Hematopoietic multipotent progenitor cell treated with erythropoietin and hydrocortisone succinate and interleukin-3 and kit ligand, for 4 days (in vitro differentiated cells): ENCODE data around the gene GOLGA6D.
"Not testable (repeated sequence)": the region's sequence is repeated elsewhere in the genome, so short reads cannot be mapped to it uniquely, and the experiment has no call there.

Experiments used
- DNase-seq: peaks from one replicate; pipeline ENCODE4 v3.0.0-alpha.2; 2015

Gene GOLGA6D

DNA sequence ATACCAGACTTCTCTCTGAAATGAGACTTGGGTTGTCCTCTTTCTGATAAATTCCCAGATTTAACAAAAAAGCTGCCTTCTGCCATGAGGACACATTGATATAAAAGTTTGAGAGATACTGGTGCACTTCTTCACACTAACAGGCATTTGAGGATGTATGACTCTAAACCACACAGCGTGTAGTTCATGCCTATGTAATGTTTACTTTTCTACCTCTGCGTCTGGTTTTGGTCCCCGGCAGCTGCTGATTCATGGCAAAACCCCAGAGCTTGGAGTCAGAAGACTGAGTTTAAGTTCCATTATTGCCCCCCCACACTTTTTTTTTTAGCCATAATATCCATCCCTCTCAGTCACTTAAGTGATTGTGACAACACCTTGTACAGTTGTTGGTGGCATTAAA, 1.5 kb downstream of the GOLGA6D start:
- DNase-seq = not testable (repeated sequence)

- DNase-seq = not testable (repeated sequence)
These were observed 11.0 kb downstream of the GOLGA6D start for GRCh38 chr15:75293660-75294059.

GRCh38 chr15:75298541-75299310, 16.1 kb downstream of the GOLGA6D start:
- not testable (repeated sequence) for DNase-seq

GRCh38 chr15:75299311-75299688, 16.7 kb downstream of the GOLGA6D start:
- not testable (repeated sequence) for DNase-seq

GRCh38 chr15:75300026-75300425, 17.4 kb downstream of the GOLGA6D start:
- not testable (repeated sequence) for DNase-seq

- DNase-seq = no peak
These were observed 19.7 kb downstream of the GOLGA6D start for GRCh38 chr15:75302318-75302717.

DNA sequence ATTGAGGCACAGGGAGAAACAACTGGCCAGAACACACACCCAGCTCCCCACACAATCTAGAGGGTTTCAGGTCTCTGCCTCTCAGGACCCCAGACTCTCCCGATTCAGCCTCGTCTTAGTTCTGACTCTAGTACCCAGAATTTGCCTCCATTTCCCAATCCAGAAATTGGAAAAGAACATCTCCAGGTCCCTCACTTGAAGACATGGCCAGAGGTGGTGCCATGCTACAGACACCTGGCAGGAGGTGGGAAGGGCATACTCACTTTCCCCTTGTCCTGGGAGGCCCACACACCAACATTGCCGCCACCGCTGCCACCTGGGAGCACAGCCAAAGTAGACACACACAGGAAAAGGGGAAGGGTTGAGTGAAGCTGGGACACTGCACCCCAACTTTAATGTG, 20.1 kb downstream of the GOLGA6D start:
- not testable (repeated sequence) for DNase-seq

DNA sequence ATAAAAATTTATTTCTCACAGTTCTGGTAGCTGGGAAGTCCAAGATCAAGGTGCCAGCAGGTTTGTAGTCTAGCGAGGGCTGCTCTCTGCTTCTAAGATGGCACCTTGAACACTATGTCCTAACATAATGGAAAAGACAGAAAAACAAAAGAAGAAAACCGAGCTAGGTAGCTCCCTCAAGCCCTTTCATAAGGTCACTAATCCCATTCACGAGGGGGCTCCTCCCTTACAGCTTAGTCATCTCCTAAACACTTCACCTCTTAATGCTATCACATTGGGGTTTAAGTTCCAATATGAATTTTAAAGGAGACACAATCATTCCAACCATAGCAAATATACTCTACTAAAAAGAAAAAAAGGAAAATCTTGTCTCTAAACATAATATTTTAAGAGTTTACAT, 23.6 kb downstream of the GOLGA6D start:
- DNase-seq = no peak

GRCh38 chr15:75307778-75308390, 25.2 kb downstream of the GOLGA6D start:
- DNase-seq = peak; percentile 73

DNA sequence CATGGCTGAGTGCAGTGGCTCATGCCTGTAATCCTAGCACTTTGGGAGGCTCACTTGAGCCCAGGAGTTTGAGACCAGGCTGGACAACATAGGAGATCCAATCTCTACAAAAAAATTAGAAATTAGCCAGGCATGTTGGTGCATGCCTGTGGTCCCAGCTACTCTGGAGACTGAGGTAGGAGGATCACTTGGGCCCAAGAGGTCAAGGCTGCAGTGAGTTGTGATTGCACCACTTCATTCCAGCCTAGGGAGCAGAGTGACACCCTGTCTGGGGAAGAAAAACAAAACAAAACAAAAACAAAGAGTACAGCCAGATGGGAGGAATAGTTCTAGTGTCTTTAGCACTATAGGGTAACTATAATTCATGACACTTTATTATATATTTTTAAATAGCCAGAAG, 27.1 kb downstream of the GOLGA6D start:
- no peak for DNase-seq

- DNase-seq = not testable (repeated sequence)
These were observed 29.9 kb downstream of the GOLGA6D start for GRCh38 chr15:75312548-75312947.

GRCh38 chr15:75313116-75313845, 30.6 kb downstream of the GOLGA6D start:
- no peak for DNase-seq

DNA sequence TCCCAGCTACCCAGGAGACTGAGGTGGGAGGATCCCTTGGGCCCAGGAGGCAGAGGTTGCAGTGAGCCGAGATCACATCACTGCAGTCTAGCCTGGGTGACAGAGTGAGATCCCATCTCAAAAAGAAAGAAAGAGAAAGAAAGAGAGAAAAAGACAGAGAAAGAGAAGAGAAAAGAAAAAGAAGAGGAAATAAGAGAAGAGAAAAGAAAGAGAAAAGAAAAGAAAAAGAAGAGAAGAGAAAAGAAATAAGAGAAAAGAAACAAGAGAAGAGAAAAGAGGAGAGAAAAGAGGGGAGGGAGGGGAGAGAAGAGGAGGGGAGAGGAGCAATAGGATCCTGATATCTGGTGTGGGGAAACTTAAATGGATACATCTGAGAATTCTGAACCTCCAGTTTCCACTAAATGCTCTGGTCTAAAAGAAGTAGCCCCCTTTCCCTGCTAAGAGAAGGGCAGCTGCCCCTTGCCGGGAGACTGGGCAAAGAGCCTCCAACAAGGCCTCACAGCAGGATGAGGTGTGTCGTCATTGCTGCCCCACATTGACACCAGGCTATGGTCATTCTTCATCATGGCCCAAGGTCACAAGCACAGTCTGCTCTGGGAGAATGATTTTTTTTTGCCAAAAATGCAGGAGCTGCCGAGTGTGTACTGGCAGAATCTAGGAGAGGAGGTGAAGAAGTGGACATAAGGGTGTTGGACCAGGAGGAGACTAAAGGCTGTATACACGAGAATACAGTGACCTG, 32.1 kb downstream of the GOLGA6D start:
- no peak for DNase-seq

- not testable (repeated sequence) for DNase-seq
These were observed 36.7 kb downstream of the GOLGA6D start for GRCh38 chr15:75319231-75319897.

GRCh38 chr15:75321711-75322110, 39.1 kb downstream of the GOLGA6D start:
- no peak for DNase-seq

DNA sequence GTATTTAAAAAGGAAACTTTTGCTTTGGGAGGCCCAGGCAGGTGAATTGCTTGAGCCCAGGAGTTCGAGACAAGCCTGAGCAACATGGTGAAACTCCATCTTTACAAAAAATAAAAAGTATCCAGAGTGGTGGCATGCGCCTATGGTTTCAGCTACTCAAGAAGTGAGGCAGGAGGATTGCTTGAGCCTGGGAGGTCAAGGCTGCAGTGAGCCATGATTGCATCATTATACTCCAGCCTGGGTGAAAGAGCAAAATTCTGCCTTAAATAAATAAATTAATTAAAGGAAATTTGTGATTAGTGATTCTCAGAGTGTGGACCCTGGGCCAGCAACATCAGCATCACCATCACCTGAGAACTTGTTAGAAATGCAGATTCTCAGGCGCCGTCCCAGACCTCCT, 43.3 kb downstream of the GOLGA6D start:
- no peak for DNase-seq

DNA sequence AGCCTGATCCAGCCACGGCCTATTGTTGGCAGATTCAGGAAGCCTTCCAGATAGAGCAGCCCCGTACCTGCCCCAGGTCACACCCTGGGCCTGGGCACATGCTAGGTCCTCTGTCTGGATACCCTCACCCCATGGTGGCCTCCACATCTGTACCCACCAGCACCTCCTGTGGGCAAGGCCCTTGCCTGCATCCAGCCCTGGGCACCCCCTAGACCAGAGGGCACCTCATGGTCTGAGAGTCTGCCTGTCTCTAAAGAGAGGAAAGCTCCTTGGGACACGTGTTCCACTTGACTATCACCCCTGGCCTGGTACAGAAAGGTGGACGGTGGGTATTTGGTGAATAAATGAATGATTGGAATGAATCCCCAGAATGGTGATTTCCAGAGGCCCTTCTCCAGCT, 44.4 kb downstream of the GOLGA6D start:
- no peak for DNase-seq

GRCh38 chr15:75327491-75327890, 44.9 kb downstream of the GOLGA6D start:
- DNase-seq = no peak

DNA sequence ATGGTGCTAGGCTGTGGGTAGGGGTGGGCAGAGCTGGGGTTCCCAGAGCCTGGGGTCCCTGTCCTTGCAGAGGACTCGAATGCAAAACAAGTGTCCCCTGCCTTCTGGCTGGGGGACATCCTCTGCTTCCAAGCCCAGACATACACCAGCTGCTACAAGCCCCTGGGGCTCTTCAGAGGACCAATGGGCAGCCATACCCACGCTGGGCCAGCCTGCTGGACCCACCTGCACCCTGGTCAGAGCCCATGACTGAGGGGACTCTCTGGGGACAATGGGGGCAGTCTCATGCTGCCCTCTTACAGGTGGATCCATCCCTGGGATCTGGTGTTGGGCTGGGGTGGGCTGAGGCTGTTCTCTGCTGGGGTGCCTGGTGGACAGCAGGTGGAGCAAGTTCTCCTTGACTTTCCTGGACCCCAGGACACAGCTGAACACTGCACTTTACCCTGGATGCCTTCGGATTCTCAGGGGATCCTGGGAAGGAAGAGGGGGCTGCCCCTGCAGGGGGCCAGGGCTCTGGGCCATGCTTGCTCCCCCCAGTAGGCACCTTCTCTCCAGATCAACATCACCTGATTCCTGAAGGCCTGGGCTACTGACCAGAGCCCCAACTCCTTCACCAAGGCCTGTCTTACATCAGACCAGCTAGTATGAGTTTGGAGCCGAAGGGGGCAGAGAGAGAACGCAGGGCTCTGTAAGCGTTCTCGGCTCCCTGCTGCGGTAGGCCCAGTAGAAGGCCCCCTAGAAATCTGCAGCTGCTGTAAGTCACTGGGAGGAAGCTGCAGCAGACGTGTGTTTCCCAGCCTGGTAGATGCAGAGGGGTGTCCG, 46.1 kb downstream of the GOLGA6D start:
- no peak for DNase-seq

DNA sequence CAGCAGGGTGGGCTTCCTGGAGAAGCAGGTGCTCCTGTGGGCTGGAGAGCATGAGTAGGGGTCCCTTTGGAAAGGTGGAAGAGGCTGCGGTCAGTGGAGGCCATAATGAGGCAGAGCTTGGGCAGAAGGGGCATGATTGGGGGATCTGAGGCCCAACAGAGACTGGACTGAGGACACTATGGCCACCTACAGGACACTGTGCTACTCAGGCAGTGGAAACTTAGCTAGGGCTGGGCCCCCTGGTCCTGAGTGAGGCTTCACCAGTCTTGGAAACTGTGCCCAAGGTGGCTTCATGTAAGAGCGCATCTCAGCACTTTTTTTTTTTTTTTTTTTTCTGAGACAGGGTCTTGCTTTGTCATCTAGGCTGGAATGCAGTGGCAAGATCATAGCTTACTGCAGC, 46.9 kb downstream of the GOLGA6D start:
- no peak for DNase-seq

- DNase-seq = not testable (repeated sequence)
These were observed 49.5 kb downstream of the GOLGA6D start for GRCh38 chr15:75332093-75332492.
